Measurements from ENCODE around the gene CNN3.

DNA sequence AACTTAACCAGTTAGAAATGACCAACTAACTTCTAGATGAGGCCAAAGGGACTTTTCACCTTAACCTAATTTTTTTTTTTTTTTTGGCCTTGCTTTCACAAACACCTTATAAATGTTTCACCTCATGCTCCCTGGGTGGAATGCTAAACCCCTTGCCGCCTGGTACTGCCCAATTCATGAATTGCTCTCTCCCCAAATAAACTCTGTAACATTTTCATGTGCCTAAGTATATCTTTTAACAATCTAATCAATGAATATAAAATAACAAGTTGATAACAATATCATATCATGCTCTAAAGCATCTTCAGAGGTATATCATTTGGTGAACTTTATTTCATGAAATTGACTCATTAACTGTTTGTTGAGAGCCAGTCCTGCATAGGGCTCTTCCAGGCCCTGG is 10.9 kb upstream of the CNN3 start:
- no peak for TF ChIP-seq POLR2A (IDR thresholded peaks at IDR 0.05; ENCODE audit: low read length)
- TF ChIP-seq GATA1 (IDR thresholded peaks at IDR 0.05; ENCODE audit: low read depth, low read length), result no peak

All from erythroblast (primary cell).